ENCODE measurements around the gene PCOLCE2.

The PCOLCE2 gene

DNA sequence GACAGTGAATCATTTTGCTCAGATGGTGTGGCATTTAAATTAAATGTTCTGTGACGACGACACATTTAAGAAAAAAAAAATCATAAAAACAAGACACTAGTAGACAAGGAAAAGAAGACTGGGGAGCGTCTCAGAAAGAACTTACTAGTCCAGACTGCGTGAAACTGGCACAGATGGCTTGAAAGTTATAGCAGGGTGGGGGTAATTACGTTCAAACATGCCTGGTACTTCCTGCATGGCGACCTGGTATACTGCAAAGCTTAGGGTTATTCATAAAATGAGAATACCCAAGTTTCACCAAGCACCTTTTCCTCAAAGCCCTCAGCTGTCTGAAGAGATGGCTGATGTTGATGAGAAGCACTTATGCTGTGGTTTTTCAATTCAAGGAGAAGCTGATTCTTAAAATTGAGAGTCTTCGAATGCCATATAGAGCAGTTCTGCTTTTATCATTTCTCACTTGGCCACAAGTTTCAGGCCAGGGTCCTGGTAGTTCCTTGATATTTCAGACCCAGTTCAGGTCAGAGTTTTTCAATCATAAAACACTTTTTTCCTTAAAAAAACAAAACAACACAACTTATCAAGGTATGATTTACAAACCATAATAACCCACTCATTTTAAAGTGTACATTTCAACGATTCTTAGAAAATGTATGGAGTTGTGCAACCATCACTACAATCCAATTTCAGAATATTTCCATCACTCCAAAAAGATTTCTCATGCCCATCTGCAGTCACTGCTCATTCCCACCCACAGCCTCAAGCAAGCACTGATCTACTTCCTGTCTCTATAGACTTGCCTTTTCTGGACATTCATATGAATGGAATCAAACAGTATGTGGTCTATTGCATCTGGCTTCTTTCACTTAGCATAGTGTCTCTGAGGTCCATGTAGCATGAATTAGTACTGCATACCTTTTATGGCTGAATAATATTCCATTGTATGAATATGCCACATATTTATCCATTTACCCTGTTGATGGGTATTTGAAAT lies 24.7 kb downstream of the PCOLCE2 start:
- DNase-seq: no peak

DNA sequence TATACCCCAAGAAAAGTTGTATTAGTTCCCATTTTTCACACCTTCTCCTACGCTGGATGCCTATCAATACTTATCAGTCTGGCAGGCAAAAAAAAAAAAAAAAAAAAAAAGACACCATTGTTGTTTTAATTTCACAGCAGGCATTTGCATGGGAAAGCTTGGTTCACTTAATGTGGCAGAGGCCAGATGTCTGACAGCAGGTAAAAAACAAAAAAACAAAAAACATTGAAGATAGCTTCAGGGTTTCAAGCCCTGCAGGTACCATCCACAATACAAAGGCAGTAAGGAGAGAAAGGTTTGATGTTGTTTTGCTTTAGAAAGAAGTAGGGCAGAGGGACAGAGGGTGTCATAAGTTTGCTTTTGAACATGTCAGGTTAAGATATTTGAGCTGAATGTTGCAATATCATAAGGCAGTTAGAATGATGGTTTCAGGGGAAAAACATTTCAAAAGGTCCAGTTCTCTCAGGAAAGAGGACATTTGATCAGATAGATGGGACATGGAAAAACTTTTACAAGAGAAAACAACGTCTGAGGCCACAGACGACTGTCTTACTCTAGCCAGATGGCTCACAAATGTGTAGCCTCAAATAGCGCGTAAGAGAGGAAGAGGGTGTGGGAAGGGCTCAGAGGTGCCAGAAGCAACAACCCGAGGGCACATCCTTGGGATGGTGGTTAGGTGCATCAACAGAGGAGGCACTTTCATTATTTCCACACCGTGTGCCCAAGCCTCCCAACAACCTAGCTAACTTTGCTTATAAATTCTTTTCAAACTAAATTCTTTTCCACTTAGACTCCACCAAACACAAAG lies 25.7 kb downstream of the PCOLCE2 start:
- no peak for DNase-seq

DNA sequence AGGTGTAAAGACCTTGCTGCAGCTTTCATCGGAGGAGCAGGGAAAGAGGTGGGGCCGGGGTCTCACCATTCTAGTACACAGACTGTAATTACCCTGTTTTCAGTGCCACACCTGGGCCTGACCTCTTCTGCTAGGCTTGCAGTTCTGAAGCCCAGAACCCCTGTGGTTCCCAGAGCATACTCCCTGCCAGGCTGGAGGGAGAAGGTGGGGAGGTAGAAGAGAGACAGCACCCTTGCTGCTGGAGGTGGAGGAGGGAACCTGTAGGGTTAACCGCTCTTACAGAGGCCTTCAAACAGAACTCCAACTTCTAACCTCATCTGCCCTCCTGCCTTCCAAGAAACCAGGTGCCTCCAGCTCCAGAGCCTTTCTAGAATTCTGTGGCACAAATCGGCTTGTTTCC lies 27.0 kb downstream of the PCOLCE2 start:
- no peak for DNase-seq

DNA sequence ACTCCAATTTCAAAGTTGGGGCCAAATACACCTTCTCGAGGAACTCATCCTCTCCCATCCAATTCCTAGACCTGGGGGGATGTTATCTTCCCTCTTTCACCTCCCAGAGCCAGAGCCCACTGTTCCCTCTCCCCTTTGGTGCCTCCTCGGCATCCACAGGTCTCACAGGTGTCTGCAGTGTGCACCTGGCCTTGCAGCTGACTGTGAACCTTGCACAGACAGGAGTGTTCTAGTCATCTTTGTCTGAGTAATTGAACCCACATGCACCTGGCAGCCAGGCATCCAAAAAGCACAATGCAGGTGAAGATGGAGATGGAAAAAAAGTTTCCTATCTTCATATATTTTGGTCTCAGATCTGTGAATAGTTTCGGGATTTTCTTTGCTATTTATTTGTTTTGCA lies 30.8 kb downstream of the PCOLCE2 start:
- DNase-seq: peak; percentile 55

DNA sequence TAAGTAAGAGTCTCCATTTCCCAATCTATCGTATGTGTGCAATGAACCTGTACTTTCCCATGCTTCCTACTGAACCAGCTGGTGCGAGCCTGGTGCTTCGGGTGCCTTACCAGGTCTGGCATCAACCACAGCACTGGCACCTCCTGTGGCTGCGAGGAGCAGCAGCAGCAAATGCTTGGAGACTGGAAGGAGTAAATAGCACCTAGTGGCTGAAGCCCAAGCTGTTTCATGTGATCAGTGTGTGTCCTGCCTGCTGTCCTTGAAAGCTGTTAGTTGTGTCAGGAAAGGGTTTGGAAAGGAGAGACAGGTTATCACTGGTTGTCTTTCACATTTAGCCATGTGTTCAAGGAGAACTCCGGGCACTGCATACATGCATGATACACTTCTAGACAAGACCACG lies 31.8 kb downstream of the PCOLCE2 start:
- DNase-seq: peak; percentile 52

DNA sequence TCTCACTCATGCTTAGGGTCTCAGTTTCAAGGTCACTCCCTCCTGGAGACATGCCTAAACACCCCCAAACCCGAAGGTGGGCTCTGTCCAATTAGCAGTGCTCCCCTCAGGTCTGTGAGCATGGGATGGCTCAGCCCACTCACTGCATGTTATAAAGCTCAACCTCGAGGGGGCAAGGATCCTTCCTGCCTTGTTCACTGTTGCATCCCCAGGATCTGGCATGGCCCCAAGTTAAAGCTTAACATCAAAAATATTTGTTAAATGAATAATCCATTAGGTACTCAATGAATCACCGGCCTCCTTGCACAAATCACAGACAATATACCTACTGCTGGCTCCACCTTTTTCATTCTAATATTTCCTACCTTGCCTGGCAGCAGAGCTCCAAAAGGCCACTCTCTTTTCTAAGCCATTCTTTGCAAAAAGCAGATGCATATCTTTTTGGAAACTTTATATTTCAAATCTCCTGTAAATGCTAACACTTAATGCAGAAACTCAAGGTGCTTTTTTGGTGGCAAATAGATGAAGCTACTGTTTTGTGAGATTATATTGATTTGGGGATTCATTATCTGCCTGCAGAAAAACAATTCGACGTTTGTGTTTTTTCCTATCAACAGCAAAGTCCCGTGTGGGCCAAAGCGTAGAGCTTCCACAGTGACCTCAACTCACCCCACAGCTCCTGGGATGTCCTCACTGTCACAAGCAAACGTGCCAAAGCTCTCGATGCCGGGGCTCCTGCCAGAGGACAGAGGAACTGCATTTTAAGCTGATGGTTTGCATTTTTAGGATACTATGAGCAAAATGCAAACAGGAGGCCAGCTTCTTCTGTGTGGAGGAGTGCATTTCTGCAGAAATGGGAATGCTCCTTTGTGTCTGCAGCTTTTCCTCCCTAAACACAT lies 35.4 kb downstream of the PCOLCE2 start:
- DNase-seq: peak; percentile 61

DNA sequence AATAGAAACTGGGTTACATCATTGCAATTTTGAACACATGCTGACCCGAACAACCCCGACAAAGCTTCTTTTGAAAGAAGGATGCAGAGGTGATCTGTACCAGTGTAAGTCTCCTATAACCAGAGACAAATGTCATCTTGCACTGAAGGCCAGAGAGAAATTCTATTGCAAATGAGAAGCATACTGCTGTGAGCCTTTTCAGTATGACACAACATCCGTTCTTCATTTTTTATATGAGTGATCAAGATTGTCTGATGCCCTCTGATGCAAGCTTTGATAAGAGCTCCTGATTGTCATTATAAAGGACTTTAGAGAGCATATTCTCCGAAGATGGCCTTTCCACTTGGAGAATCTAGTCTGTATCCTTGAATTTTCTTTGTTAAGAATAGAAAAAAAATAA lies 36.9 kb downstream of the PCOLCE2 start:
- no peak for DNase-seq

DNA sequence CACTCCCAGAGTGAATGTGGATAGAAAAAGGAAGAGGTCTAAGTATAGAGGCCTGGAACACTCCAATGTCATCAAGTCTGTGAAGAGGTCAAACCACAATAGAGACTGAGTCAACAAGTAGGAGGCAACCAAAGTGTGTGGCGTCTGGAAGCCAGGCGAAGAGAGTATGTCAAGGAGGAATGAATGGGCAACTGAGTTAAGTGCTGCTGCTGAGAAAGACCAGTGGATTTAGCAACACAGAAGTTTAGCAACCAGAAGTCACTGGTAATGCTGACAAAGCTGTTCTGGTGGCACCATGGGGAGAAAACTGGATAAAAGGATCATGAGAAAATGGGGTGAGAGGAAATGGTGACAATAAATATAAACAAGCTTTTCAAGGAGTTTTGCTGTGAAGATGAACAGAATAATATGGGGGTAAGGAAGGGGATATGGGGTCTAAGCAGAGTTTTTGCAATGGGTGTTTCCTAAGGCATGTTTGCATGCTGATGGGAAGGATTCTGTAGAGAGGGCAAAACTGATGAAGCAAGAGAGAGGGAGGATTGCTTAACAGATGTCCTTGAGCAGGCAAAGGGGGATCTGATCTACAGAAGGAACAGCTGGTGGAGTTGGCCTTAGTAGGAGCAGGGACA lies 38.4 kb downstream of the PCOLCE2 start:
- no peak for DNase-seq

DNA sequence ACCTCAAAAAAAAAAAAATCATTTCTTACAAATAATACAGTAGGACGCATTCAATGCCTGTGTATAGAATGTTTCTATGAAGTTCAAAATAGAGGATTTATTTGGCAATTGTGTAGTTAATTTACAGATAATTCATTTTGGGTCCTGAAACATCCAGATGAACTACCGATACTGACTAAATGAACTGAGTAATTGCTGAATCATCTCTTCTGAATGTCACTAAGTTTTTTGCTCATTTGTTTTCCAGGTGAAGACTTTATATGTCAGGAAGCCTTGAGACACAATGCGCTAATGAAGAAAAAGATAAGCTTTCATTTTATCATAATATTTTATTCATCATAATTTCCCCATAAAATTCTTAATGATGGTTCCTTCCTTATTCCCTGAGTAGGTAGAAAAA lies 39.7 kb downstream of the PCOLCE2 start:
- no peak for DNase-seq

DNA sequence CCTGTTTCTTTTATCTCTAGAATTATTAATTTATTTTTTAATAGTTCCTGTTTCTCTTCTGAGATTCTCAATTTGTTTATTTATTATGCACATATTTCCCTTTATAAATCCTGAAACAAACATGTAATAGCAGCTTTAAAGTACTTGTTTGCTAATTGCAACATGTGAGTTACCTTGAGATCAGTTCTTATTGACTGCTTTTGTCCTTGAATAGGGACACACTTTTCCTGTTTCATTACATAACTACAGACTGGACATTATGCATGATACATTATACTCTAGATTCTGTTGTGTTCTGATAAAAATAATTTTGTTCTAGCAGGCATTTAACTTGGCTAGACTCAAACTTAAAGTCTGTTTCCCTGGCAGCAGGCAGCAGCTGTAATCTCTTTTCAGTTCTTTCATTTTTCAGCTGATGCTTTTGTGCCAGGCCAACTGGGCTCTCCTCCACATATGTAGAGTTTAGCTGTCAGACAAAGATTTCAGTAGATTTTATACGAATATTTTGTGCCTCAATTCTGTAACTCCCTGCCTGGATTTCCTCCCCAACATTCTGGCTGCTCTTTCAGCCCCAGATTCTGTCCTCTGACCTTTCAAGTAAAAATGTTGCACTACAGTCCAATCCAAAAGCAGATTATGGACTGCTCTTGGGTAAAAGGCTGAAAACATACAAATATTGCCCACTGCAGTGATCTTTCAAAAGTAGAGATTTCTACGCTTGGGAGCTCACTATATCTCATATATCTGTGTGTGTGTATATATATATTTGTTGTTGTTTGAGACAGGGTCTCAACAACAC lies 41.9 kb downstream of the PCOLCE2 start:
- DNase-seq: no peak

DNA sequence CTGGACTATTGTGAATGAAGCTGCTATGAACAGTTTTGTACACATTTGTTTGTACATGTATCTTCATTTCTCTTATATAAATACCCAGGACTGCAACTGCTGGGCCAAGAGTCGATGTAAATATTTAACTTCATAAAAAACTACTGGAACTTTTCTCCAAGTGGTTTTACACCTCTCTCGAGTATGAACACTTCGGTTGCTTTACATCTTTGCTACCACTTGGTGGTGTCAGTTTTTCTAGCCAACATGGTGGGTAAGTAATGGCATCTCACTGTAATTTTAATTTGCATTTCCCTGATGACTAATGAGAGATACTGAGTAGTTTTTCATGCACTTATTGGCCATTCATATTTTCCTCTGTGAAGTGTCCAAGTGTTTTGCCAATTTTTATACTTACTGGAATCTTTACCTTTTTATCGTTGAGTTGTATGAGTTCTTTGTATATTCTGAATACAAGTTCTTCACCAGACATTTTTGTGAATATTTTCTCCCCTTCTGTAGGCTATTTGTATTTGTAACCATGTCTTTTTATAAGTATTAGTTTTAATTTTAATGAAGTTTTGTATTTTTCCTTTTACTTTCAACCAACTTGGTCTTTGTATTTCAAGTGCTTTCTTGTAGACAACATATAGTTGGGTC lies 44.4 kb downstream of the PCOLCE2 start:
- peak; percentile 14 for DNase-seq

DNA sequence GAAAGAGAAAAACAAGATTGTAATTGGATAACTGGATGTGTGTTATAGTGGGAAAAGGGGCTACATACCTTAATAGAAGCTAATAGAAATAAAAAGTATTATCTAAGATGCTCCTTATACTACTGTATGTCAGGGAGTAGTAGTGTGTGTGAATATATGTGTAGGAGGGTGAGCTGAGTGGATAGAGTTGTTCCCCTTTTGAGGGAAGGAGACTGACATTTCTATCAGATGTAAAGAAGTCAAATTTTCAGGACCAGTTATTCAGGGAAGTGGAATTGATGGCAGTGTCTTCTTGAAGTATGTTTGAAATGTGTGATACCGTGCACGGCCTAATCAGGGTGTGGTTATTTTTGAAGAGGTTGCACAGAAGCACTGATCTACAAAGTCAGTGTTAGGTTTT lies 49.1 kb downstream of the PCOLCE2 start:
- DNase-seq: no peak

DNA sequence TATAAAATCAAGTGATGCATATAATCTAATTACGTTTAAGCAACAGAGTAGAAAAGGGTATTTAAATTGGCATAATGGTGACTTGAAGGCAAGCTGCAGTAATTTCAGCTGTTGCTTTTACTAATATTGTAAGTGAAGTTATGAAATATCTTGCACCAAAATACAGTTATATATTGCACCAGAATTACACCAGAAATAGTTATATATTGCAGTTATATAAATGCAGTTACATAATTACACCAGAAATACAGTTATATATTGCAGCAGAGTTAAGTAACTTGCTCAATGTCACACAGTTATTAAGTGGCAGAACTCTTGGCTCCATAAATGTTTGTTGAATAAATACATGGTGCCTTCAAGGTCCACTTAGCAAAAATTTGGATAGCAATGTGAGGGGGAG lies 51.4 kb downstream of the PCOLCE2 start:
- no peak for DNase-seq

DNA sequence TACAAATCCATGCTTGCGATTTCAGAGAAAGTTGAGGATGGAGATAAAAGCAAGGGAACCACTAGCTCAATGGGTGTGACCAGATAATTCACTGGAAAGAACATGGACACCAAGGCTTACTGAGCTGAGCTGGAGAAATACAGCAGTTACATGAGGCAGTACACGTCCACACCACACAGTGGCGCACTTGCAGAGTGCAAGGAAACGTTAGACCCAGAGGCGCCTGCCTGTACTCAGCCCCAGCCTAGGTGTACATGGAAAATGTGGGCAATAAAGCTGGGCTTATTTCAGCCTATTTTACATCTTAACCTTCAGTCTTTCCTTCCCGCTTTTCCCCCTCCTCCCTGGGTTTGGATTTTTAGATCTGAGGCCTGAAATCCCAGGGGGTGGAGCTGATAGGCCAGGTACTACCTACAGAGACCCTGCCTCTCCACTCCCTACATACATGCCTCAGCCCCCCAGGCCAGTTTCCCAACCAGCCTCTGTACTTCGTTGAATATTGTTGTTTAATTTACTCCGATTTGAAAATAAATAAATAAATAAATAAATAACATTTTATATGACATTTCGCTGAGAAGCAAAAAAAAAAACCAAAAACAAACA lies 60.1 kb downstream of the PCOLCE2 start:
- DNase-seq: peak; percentile 89

DNA sequence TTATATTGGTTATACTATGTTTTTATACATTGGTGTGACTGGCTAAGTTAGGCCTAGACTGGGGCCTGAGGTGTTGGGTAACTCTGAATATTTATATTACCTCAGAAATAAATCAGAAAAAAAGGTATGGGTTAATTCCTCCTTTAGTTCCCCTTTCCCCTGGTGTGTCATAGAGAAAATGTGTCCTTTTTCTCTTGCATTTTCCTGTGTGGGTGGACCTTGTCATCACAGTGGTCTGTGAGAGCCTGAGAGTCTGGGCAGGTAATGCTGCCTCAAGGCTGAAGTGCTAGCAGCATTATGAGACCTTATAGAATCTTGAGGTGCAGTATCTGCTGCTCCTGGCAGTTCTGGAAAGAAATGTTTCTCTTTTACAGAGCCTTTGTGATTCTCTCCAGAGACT lies 69.7 kb downstream of the PCOLCE2 start:
- DNase-seq: no peak

DNA sequence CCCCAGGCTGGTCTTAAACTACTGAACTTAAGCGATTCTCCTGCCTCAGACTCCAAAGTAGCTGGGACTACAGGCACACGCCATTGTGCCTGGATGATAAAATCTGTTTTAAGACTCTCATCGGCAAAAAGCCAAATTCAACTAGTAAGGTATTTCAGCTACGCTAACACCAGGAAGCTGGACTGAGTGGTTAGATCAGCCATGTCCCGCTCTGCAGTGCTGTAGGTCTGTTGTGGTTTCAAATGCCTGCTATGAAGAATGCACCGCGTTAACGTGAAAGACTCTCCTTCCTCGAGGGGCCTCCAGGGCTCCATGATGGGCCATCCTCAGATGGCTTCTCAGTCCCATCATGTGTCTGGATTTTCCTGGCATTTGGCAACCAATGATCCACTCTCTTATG lies 70.2 kb downstream of the PCOLCE2 start:
- DNase-seq: no peak

DNA sequence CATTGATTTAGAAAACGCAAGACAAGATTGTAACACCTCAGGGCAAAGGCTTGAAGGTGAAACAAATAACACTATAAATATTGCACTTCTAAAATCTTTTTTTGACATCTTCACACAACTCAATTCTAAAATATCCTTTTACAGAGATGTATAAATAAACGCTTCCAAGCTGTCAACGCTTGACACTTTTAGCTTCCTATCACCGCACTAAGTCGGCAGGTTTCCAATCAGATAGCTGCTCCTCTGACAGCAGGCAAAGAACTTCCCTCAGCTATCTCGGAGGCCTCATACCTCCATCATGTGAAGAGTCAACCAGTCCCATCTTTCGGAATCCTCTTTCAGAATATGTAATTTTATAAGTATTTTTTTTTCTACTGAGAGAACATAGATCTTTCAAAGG lies 71.0 kb downstream of the PCOLCE2 start:
- DNase-seq: no peak

DNA sequence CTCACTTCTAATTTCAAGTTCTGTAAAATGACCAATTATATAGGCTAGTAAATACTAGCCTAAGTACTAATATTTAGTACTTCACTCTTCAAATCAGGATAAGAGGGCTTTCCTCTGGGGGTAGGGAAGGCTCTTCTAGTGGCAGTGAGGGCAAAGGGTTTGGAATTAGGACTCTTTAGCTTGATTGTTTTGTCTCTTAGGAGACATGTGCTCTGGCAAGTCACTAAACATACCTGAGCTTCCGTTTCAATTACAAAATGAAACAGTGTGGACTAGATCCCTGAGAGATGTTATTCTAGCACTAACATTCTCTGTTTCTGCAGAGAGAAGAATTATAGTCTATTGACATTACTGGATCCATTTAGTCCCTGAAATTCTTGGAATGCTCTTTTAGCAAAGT lies 71.5 kb downstream of the PCOLCE2 start:
- DNase-seq: no peak

DNA sequence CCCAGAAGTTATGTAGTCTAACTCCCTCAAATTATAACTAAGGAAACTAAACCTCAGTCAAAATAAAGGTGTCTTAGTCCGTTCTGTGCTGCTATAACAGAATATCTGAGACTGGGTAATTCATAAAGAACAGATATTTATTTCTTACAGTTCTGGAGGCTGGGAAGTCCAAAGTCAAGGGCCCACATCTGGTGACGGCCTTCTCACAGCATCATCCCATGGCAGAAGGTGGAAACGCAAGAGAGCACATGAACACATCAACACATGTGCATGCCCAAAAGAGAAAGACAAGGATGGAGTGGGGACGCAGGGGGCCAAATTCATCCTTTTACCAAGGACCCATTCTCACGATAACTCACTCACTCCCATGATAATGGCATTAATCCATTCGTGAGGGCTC lies 73.1 kb downstream of the PCOLCE2 start:
- DNase-seq: no peak

DNA sequence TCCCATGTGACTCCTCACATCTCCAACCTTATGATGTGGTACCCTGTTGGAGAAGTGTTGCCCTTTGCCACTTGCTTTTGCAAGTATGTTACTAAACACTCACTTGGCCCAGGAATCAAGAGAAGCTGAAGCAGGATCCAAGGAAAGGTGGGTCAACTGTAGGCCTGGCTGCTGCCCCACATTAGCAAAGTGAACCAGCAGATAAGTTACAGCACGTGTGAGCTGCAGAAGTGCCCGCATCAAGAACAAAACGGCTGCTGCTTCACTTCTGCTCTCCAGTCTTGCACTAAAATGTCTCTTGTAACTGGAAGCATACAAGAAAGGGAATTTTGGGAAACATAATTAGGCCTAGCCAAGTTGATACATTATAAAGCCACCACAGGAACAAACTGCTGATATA lies 79.6 kb downstream of the PCOLCE2 start:
- DNase-seq: no peak

All from COR-L47 (cell line).